Measurements from ENCODE around the gene GABRR2.
A peak's percentile ranks its signal among the peaks of the same experiment; 100 is the strongest.
"Not testable (repeated sequence)": the region's sequence is repeated elsewhere in the genome, so short reads cannot be mapped to it uniquely, and the experiment has no call there.

GABRR2 gene

GRCh38 chr6:89310929-89311328 lies 4.2 kb downstream of the GABRR2 start:
- CTCF ChIA-PET = interaction anchor here (1.9 kb wide), 1 partner anchor 11 kb away, joined by 8 read pairs; no protein-coding TSS in a partner anchor

GRCh38 chr6:89308525-89309395 lies 6.3 kb downstream of the GABRR2 start:
- POLR2A ChIA-PET = no interaction called here
- CTCF ChIA-PET = interaction anchor here (0.6 to 3.4 kb wide), 2 partner anchors 10 to 22 kb away, joined by 3 to 15 read pairs; no protein-coding TSS in a partner anchor
- DNase-seq (ENCODE audit: extremely low spot score) = no peak
- no peak for TF ChIP-seq CTCF (IDR thresholded peaks at IDR 0.05; ENCODE audit: control extremely low read depth, extremely low read depth, low read depth, missing control alignments)

More at GRCh38 chr6:89310929-89311328, 4.2 kb downstream of the GABRR2 start:
- POLR2A ChIA-PET = no interaction called here
- DNase-seq (ENCODE audit: extremely low spot score) = no peak
- TF ChIP-seq CTCF (IDR thresholded peaks at IDR 0.05; ENCODE audit: control extremely low read depth, extremely low read depth, low read depth, missing control alignments) = no peak

GRCh38 chr6:89304517-89304916 lies 10.6 kb downstream of the GABRR2 start:
- POLR2A ChIA-PET; DNase-seq (ENCODE audit: extremely low spot score): not testable (repeated sequence)
- CTCF ChIA-PET = interaction anchor here (1.1 to 1.5 kb wide), 4 partner anchors 15 to 68 kb away, joined by 3 to 5 read pairs (median 4); no protein-coding TSS in a partner anchor

- TF ChIP-seq CTCF (IDR thresholded peaks at IDR 0.05; ENCODE audit: control extremely low read depth, extremely low read depth, low read depth, missing control alignments) = no peak
- POLR2A ChIA-PET = no interaction called here
- peak; percentile 7 for DNase-seq (ENCODE audit: extremely low spot score)
- CTCF ChIA-PET = interaction anchor here (1.0 to 4.6 kb wide), 4 partner anchors 12 to 69 kb away, joined by 3 to 15 read pairs (median 6); partner anchors contain the start of gene GABRR2
Observed at GRCh38 chr6:89302936-89303335, 12.2 kb downstream of the GABRR2 start.

GRCh38 chr6:89302195-89302770 lies 12.8 kb downstream of the GABRR2 start:
- ChIA-PET CTCF (interaction anchor here (1.0 to 4.6 kb wide), 3 partner anchors 64 to 70 kb away, joined by 3 to 15 read pairs (median 10); no protein-coding TSS in a partner anchor), POLR2A (no interaction called here)
- DNase-seq (ENCODE audit: extremely low spot score) = peak; percentile 5
- TF ChIP-seq CTCF (IDR thresholded peaks at IDR 0.05; ENCODE audit: control extremely low read depth, extremely low read depth, low read depth, missing control alignments) = no peak

GRCh38 chr6:89301586-89302194 lies 13.4 kb downstream of the GABRR2 start:
- POLR2A ChIA-PET = no interaction called here
- no peak for DNase-seq (ENCODE audit: extremely low spot score)
- TF ChIP-seq CTCF (IDR thresholded peaks at IDR 0.05; ENCODE audit: control extremely low read depth, extremely low read depth, low read depth, missing control alignments) = no peak
- CTCF ChIA-PET = interaction anchor here (1.5 to 4.6 kb wide), 3 partner anchors 58 to 70 kb away, joined by 3 to 15 read pairs (median 10); no protein-coding TSS in a partner anchor
